Activated CD8-positive, alpha-beta memory T cell treated with anti-CD3 and anti-CD28 coated beads for 4 hours (primary cell): Measurements from ENCODE around the gene EVI5L.
"Not testable (repeated sequence)": the region's sequence is repeated elsewhere in the genome, so short reads cannot be mapped to it uniquely, and the experiment has no call there.

ENCODE experiments used
- DNase-seq, 2 donors: peaks; one replicate each; pipeline ENCODE4 v3.0.0-alpha.2; 2020; ENCODE audit warnings: low read depth in 2 of 2

EVI5L gene

DNA sequence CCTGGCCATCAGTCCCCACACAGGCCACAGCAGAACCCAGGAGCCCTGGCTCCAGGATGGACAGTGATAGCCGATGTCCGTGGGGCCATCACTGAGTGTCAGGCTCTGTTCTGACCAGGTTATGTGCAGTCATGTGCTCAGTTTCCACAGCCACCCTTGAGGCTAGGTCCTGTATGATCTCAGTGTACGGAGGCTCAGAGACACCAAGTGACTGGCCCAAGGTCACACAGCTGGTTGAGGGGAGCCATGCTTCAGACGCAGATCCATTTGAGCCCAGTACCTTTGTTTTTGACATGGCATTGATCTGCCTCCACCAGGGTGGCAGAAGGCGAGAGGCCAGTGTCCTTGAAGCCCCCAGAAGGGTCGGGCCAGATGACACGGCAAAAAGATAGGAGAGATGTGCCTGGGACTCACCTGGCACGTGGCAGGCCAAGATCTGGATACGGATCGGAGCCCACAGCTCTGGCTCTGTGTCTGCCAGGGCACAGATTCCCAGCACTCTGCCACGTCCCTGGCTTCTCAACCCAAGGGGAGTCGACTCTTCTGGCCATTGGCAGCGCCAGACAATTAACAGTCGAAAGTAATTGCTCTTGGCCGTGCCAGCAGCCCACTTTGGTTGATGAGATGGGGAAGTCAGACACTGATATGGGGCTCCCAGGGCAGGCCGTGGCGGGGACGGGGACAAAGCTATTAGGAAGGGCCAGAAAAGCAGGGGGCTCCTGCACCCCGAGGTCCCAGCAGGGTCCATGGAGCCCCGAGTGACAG lies 15.6 kb downstream of the EVI5L start:
- DNase-seq = no peak

- DNase-seq = no peak
Measured at GRCh38 chr19:7846155-7846646, 16.2 kb downstream of the EVI5L start.

DNA sequence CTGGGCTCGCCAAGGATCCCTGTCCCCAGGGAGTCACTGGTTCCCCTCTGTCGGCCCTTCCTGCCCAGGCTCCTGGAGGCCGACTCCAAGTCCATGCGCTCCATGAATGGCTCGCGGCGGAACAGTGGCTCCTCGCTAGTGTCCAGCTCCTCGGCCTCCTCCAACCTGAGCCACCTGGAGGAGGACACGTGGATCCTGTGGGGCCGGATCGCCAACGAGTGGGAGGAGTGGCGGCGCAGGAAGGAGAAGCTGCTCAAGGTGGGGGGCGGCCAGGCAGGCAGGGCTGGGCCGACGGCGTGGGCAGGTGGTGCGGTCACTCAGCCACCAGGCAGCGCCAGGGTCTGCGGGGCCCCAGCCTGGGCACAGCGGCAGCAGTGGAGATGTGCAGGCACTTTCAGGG lies 17.6 kb downstream of the EVI5L start:
- no peak for DNase-seq

DNA sequence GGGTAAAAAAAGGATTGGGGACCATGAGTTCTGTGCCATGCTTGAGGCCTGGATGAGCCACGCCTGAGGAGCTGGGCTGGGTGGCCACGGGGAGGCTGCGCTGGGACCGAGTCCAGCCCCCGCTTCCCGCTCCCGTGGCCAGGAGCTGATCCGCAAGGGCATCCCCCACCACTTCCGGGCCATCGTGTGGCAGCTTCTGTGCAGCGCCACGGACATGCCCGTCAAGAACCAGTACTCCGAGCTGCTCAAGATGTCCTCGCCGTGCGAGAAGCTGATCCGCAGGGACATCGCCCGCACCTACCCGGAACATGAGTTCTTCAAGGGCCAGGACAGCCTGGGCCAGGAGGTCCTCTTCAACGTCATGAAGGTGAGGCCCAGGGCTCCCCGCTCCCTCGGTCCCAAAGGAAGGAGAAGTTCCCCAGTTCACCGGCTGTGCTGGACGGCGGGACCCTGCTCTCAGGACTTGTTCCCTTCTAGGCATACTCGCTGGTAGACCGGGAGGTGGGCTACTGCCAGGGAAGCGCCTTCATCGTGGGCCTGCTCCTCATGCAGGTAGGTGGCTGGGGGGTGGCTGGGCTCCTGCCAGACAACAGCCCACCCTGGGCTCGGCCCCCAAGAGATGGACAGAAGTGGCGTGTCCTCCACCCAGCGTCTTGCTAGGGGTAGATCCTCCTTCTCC lies 18.9 kb downstream of the EVI5L start:
- no peak for DNase-seq

GRCh38 chr19:7849631-7849999 lies 19.6 kb downstream of the EVI5L start:
- DNase-seq = no peak

DNA sequence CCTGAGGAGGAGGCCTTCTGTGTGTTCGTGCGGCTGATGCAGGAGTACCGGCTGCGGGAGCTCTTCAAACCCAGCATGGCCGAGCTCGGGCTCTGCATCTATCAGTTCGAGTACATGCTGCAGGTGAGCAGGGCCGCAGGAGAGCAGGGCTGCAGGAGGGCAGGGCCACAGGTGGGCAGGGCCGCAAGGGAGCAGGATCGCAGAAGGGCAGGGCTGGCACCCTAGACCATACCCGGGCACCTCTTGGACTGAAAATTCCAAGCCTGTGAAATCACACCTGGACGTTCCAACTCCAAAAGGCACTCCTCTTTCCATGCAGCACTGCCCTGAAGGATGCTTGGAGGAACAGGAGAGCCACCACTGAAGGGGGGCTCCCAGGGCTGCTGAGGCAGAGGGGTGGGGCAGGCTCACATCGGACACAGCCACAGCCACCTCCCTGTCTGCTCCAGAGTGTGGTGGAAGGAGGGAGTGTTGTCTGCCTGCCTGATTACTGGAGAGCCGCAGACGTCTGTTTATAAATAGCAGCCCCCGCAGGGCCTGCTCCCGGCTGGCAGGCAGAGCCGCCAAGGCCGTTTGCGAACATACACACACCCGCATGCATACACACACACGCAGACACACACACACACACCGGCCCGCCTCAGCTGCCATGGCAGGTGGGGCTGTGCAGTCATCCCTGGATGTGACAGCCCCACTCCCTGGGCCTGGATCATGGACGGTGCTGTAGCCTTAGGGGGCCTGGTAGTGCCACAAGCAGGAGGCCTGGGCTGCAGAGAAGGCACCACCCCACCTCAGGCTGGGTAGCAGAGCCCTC lies 20.2 kb downstream of the EVI5L start:
- DNase-seq = no peak

DNA sequence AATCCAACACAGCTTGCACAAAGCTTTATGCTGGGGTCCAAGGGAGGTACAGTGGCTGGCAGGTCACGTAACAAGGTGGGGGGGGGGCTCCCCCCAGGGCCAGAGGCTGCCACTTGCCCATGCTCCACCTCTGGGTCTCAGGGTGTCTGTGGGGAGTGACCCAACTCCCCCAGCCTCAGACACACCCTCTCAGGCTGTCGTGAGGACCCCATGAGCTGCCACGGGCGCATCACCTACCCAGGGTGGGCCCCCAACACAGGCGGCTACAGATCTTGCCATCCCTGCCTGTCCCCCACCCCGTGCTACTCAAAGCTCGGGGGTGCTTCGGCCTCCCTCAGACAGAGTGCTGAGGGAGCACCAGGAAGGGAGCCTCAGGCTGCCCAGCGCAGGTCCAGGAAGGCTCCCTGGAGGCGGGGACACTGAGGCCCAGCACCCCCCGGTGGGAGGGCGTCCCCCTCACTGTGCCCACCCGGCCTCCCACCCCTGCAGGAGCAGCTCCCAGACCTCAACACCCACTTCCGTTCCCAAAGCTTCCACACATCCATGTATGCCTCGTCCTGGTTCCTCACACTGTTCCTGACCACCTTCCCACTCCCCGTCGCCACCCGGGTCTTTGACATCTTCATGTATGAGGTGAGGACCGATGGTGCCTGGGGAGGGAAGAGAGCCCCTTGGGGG lies 21.1 kb downstream of the EVI5L start:
- DNase-seq = no peak

- no peak for DNase-seq
Measured at GRCh38 chr19:7851623-7852500, 21.8 kb downstream of the EVI5L start.

DNA sequence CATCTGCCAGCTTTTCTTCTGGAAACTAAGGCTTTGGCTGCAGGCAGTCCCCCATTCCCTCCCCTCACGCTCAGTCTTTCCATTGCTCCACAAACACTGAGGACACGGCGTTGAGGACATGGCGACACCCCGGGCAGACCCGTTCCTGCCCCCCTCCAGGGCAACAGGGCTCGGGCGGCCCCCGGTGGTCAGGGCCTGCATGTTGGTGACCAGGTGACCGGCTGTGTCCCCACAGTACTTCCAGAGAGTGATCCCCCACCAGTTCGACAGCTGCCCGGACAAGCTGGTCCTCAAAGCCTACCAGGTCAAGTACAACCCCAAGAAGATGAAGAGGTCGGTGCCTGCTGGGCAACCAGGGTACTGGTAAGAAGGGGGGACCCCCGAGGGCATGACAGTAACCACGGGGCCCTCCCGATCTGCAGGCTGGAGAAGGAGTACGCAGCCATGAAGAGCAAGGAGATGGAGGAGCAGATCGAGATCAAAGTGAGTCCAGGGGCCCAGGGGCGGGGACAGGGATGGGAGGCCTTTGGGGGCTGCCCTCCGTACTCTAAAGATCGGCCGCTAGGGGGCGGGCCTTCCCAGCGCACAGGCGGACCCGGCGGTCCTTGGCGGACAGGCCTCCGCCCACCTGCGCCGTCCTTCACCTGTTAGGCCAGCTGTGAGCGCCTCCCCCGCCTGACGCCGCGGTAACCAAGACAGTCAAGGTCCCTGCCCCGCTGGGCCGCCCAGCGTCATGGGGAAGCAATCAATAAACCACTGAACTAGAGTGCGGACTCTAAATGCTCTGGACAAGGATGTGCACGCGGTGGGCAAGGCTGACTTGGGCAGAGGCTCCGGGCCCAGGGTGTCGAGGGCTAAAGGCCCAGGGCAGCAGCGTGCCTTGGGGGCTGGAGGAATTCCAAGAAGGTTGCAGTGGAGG lies 23.1 kb downstream of the EVI5L start:
- DNase-seq = peak in 1 of 2 donors; percentile 40

DNA sequence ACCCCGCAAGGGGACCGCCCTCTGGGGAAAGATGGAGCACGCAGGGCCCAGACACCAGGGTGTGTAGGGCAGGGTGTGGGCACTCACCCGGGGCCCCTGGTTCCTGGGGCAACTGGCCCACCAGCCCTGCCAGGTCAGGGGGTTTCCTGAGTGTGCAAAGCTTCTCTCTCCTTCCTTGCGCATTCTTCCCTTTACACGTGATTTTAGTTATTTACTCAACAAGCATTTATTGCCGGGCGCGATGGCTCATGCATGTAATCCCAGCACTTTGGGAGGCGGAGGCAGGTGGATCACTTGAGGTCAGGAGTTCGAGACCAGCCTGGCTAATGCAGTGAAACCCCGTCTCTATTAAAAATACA lies 23.7 kb downstream of the EVI5L start:
- DNase-seq = no peak

- DNase-seq = no peak
Measured at GRCh38 chr19:7855426-7856108, 25.5 kb downstream of the EVI5L start.

DNA sequence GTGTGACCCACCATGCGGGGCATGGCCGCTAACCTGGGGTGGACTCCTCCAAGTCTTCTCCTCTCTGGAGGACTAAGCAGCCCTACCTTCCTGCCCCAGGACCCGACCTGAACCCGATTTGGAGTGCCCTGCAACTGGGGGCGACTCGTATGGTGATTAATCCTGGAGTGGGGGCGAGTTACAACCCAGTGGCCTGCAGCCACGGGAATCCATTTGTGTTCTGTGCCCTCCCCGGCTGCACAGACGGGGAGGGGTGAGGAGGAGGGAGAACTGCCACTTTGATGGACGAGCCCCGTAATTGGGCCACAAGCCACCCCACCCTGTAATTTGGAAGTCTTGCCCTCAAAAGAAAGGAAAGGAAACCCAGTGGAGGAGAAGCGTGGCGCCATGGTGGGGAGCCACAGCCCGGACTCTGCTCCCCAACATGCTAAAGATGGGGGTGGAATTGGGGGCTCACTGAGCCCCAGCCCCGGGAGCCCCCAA lies 26.1 kb downstream of the EVI5L start:
- DNase-seq = no peak

- DNase-seq = no peak
Measured at GRCh38 chr19:7856679-7857663, 27.0 kb downstream of the EVI5L start.

- no peak for DNase-seq
Measured at GRCh38 chr19:7857727-7858108, 27.7 kb downstream of the EVI5L start.

DNA sequence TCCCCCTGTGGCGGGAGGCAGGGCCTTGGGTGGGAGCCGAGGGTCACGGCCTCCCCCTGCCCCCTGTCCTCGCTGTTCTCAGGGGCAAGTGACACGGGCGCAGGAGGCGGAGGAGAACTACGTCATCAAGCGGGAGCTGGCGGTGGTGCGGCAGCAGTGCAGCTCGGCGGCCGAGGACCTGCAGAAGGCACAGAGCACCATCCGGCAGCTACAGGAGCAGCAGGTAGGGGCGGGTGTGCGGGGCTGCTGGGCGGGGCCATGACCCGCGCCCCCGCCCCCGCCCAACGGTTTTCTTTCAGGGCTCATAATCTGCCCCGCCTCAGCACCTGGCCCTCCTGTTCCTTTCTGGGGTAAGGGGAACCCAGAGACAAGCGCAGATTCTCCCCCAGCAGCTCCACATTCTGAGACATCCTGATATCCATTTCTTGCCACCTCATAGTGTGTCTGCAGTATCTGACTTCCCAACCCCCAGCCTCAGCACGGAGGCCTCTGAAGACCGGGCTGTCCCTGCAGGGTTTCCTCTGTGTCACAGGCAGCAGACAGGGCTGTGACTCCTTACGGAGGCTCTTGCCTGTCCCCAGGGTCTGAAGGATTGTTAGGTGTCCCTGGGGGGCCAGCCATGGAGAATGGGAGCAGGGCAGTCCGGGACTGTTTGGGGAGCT lies 28.2 kb downstream of the EVI5L start:
- no peak for DNase-seq

DNA sequence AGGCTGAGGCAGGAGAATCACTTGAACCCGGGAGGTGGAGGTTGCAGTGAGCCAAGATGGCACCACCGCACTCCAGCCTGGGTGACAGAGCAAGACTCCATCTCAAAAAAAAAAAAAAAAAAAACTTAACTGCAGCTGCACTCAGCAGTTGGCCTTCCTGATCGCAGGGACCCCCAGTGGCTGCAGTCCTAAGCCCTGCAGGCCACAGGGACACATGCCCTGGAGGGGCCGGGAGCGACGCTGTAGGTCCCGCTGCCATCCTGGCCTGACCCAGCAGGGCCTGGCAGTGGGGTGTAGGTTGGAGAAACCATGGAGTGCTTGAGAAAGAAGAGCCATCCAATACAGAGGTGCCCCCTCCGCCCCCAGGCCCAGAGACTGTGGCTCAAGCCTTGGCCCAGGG lies 29.1 kb downstream of the EVI5L start:
- not testable (repeated sequence) for DNase-seq
